ENCODE measurements around the gene KSR2.

GRCh38 chr12:117640511-117640910 lies 328.3 kb downstream of the KSR2 start:
- no peak for TF ChIP-seq POLR2A (IDR thresholded peaks at IDR 0.05)
- TF ChIP-seq CTCF (IDR thresholded peaks at IDR 0.05): no peak
- TF ChIP-seq EP300 (IDR thresholded peaks at IDR 0.05): no peak

All from ovary (tissue), 3 donors.